Lower lobe of right lung (tissue), 2 donors: ENCODE data around the gene TTF2. TPM values are rescaled to one million over a fixed set of nuclear protein-coding genes. Genes with fewer than 3 reads are reported as not detected.

Experiments used
- ATAC-seq, 2 donors: fragments of 200-7000 bp; cut with Tn5 transposase; one replicate each; pipeline ENCODE4 v1.9.1; 2020 to 2022; ENCODE audit warnings: mild to moderate bottlenecking in 2 of 2, moderate library complexity in 2 of 2
- DNase-seq: peaks from one replicate; pipeline ENCODE4 v3.0.0-alpha.2; 2020
- H3K27ac ChIP-seq: fragments of 200-600 bp; one replicate; pipeline ENCODE4 v1.8.0; 2022
- H3K27me3 ChIP-seq: fragments of 200-600 bp; one replicate; pipeline ENCODE4 v1.8.0; 2022; ENCODE audit warnings: low read depth
- H3K36me3 ChIP-seq: fragments of 200-600 bp; one replicate; pipeline ENCODE4 v1.8.0; 2022; ENCODE audit warnings: mild to moderate bottlenecking
- H3K4me1 ChIP-seq: fragments of 200-600 bp; one replicate; pipeline ENCODE4 v1.8.0; 2022
- H3K4me3 ChIP-seq: fragments of 200-600 bp; one replicate; pipeline ENCODE4 v1.8.0; 2022; ENCODE audit warnings: mild to moderate bottlenecking
- H3K9me3 ChIP-seq: fragments of 200-600 bp; one replicate; pipeline ENCODE4 v1.8.0; 2022
- CTCF ChIP-seq: fragments of 200-600 bp; IDR thresholded peaks from one replicate; pipeline ENCODE4 v1.8.0; 2022; ENCODE audit warnings: antibody characterized with exemption, mild to moderate bottlenecking
- intact Hi-C: fragments of 100-400 bp; cut with DNase I; formaldehyde crosslinking; loops from one replicate; pipeline ENCODE4 v1.11.0; 2022
- total RNA-seq: library from RNA; stranded (reverse); fragmentation: NEBNext Ultra II Directional; extraction: Animal tissue kit (Norgen Biotek cat#: 25700); gene quantifications from one replicate; pipeline ENCODE4 v1.2.1, GENCODE V29; 2021
- donor health status: DM: no; HTN: yes; CAD: no; lungs with severe emphysema.

TTF2 gene
- total RNA-seq, 1 donor from 2014 or later: 18.0 TPM

- Histone ChIP-seq H3K27ac (no peak overlapping the region), H3K27me3 (no peaks in the 10 kb centered on the region), H3K9me3 (no peaks in the 10 kb centered on the region), H3K4me3 (no peak overlapping the region), H3K4me1 (no peaks in the 10 kb centered on the region), H3K36me3 (no peaks in the 10 kb centered on the region)
- ATAC-seq: no peak
- intact Hi-C loops: no loop called here
- TF ChIP-seq CTCF: no peak
- no peak for DNase-seq
Measured at GRCh38 chr1:117066367-117066766, 6.2 kb downstream of the TTF2 start.

- Histone ChIP-seq H3K9me3 (no peaks in the 10 kb centered on the region), H3K27me3 (no peaks in the 10 kb centered on the region), H3K4me3 (no peak overlapping the region), H3K27ac (no peak overlapping the region), H3K4me1 (no peaks in the 10 kb centered on the region), H3K36me3 (no peaks in the 10 kb centered on the region)
- intact Hi-C loops: no loop called here
- peak; percentile 93 to 95 for ATAC-seq
- peak; percentile 75 for TF ChIP-seq CTCF
- no peak for DNase-seq
Measured at GRCh38 chr1:117067533-117068370, 7.6 kb downstream of the TTF2 start.

GRCh38 chr1:117068580-117068979, 8.5 kb downstream of the TTF2 start:
- Histone ChIP-seq H3K27me3 (no peaks in the 10 kb centered on the region), H3K27ac (no peak overlapping the region), H3K4me3 (no peak overlapping the region), H3K9me3 (no peaks in the 10 kb centered on the region), H3K4me1 (no peaks in the 10 kb centered on the region), H3K36me3 (no peaks in the 10 kb centered on the region)
- ATAC-seq (peak in 1 of 2 donors; percentile 11), DNase-seq (no peak)
- intact Hi-C loops: no loop called here
- no peak for TF ChIP-seq CTCF

- H3K9me3 ChIP-seq: no peaks in the 10 kb centered on the region
- intact Hi-C loops: no loop called here
- no peak for ATAC-seq
Measured at GRCh38 chr1:117069220-117069844, 9.2 kb downstream of the TTF2 start.

GRCh38 chr1:117070124-117070523, 10.0 kb downstream of the TTF2 start:
- Histone ChIP-seq H3K4me3 (no peak overlapping the region), H3K27me3 (no peaks in the 10 kb centered on the region), H3K36me3 (peaks cover 10% of the 10 kb centered on the region), H3K4me1 (no peaks in the 10 kb centered on the region), H3K27ac (no peak overlapping the region), H3K9me3 (no peaks in the 10 kb centered on the region)
- TF ChIP-seq CTCF: no peak
- DNase-seq: no peak
- intact Hi-C loops: no loop called here
- no peak for ATAC-seq

More at GRCh38 chr1:117069220-117069844, 9.2 kb downstream of the TTF2 start:
- Histone ChIP-seq H3K27me3 (no peaks in the 10 kb centered on the region), H3K4me3 (no peak overlapping the region), H3K4me1 (no peaks in the 10 kb centered on the region), H3K27ac (no peak overlapping the region), H3K36me3 (peaks cover 3% of the 10 kb centered on the region)
- TF ChIP-seq CTCF: no peak
- DNase-seq: no peak
